HepG2 (cell line): Measurements from ENCODE around the gene SLC50A1. TPM values are rescaled to one million over a fixed set of nuclear protein-coding genes. Genes with fewer than 3 reads are reported as not detected.
A peak's percentile ranks its signal among the peaks of the same experiment; 100 is the strongest.

Experiments used
- ATAC-seq: fragments of 200-7000 bp; cut with Tn5 transposase; 3 replicates; pipeline ENCODE4 v1.9.1; 2020; ENCODE audit warnings: mild to moderate bottlenecking, moderate library complexity
- BruUV-seq: library from RNA; stranded (reverse); fragments of 400-500 nt; replicated peaks from 2 replicates; lab custom pipeline; 2021; lab: Mats Ljungman, UMichigan
- CTCF ChIA-PET: fragments of 300-600 bp; formaldehyde crosslinking; extraction: SDS; loops from one replicate; lab custom pipeline; 2021; ENCODE audit warnings: low total read pairs, inconsistent platforms, low intra/inter-chr PET ratio; lab: Yijun Ruan, JAX
- POLR2A ChIA-PET: fragments of 350-600 bp; sonication (Branson Sonifier 250); formaldehyde crosslinking; loops from one replicate; lab custom pipeline; 2020; ENCODE audit warnings: antibody characterized with exemption, inconsistent platforms; lab: Yijun Ruan, JAX
- DNase-seq: peaks from one replicate; pipeline ENCODE4 v3.0.0-alpha.2; 2015; ENCODE audit warnings: low spot score
- FAIRE-seq: peaks from 3 replicates; lab custom pipeline; 2011; peaks lifted over from hg19 to GRCh38; lab: Jason Lieb, UNC
- H2AFZ ChIP-seq: one replicate; pipeline ENCODE4 v1.6.1; 2011; ENCODE audit warnings: low read length, inconsistent platforms
- H3K27ac ChIP-seq: fragments of 300-600 bp; 3 replicates; pipeline ENCODE4 v1.8.0; 2011; ENCODE audit warnings: mixed run types, mild to moderate bottlenecking, mixed read lengths, low read length, inconsistent platforms; ENCODE audit not compliant: insufficient read depth; ENCODE audit errors: extremely low read length
- H3K27me3 ChIP-seq, 2 experiments: fragments of 200-600 bp in 1 of 2; 2 replicates in 1 of 2; 3 replicates in 1 of 2; pipeline versions ENCODE4 v1.6.0 to v1.8.0; 2011; ENCODE audit warnings: low read length in 2 of 2, mild to moderate bottlenecking in 2 of 2, moderate library complexity in 2 of 2, inconsistent platforms in 1 of 2; ENCODE audit not compliant: insufficient read depth in 2 of 2, control insufficient read depth in 1 of 2
- H3K36me3 ChIP-seq, 2 experiments: fragments of 200-600 bp in 1 of 2; replicated peaks in 1 of 2; 2 replicates in 1 of 2; 3 replicates in 1 of 2; pipeline versions ENCODE4 v1.5.1 to v1.8.0; 2011; ENCODE audit warnings: low read length in 2 of 2, inconsistent platforms in 1 of 2; ENCODE audit not compliant: insufficient read depth in 2 of 2, control insufficient read depth in 1 of 2
- H3K4me1 ChIP-seq: 2 replicates; pipeline ENCODE4 v1.5.1; 2012; ENCODE audit warnings: low read length, inconsistent platforms; ENCODE audit not compliant: insufficient read depth
- H3K4me2 ChIP-seq: 2 replicates; pipeline ENCODE4 v1.6.0; 2011; ENCODE audit warnings: low read depth, low read length, inconsistent platforms
- H3K4me3 ChIP-seq, 3 experiments: fragments of 200-600 bp in 1 of 3; sonication (generic), shearing (Covaris generic) in 1 of 3; replicated peaks in 1 of 3; 2 replicates each; pipeline ENCODE4 v1.5.1; 2011 to 2016; ENCODE audit warnings: low read length in 3 of 3, inconsistent platforms in 2 of 3, low read depth in 2 of 3, mild to moderate bottlenecking in 2 of 3, control low read depth in 1 of 3, mixed read lengths in 1 of 3; ENCODE audit not compliant: insufficient read depth in 1 of 3
- H3K79me2 ChIP-seq: one replicate; pipeline ENCODE4 v1.6.1; 2011; ENCODE audit warnings: low read length, inconsistent platforms; ENCODE audit not compliant: insufficient read depth
- H3K9ac ChIP-seq: 2 replicates; pipeline ENCODE4 v1.6.0; 2011; ENCODE audit warnings: mild to moderate bottlenecking, low read depth, low read length, inconsistent platforms; ENCODE audit not compliant: insufficient read depth
- H3K9me3 ChIP-seq: 2 replicates; pipeline ENCODE4 v1.5.1; 2012; ENCODE audit warnings: mild to moderate bottlenecking, low read length
- H4K20me1 ChIP-seq: 2 replicates; pipeline ENCODE4 v1.6.0; 2011; ENCODE audit warnings: inconsistent platforms, mild to moderate bottlenecking, low read length, moderate library complexity; ENCODE audit not compliant: insufficient read depth
- ATF4 ChIP-seq, 2 experiments: fragments of 450-650 bp in 1 of 2; sonication (generic) in 1 of 2; formaldehyde crosslinking; IDR thresholded peaks; 2 replicates each; pipeline versions ENCODE4 v1.5.0 to v1.8.0; 2020 to 2022; ENCODE audit warnings: mild to moderate bottlenecking in 1 of 2, missing genetic modification reagents in 1 of 2
- ETV5 ChIP-seq: IDR thresholded peaks from 2 replicates; pipeline ENCODE4 v1.6.1; 2018; ENCODE audit warnings: missing biosample characterization, missing genetic modification reagents, inconsistent platforms, borderline replicate concordance
- KMT2A ChIP-seq: sonication (generic); formaldehyde crosslinking; IDR thresholded peaks from 2 replicates; pipeline ENCODE4 v1.4.0; 2020; ENCODE audit warnings: missing genetic modification reagents
- LCORL ChIP-seq, 2 experiments: fragments of 450-650 bp in 1 of 2; sonication (generic) in 1 of 2; formaldehyde crosslinking in 1 of 2; IDR thresholded peaks; 2 replicates each; pipeline versions ENCODE4 v1.5.0 to v1.6.1; 2017 to 2020; ENCODE audit warnings: antibody characterized with exemption in 1 of 2, missing genetic modification reagents in 1 of 2
- SP5 ChIP-seq: IDR thresholded peaks from 2 replicates; pipeline ENCODE4 v1.6.1; 2016; ENCODE audit warnings: low read depth, borderline replicate concordance
- TRAFD1 ChIP-seq: sonication (generic); formaldehyde crosslinking; IDR thresholded peaks from 2 replicates; pipeline ENCODE4 v1.5.1; 2020; ENCODE audit warnings: missing genetic modification reagents, mild to moderate bottlenecking, borderline replicate concordance
- ZNF343 ChIP-seq: sonication (generic); formaldehyde crosslinking; IDR thresholded peaks from 2 replicates; pipeline ENCODE4 v1.4.0; 2020; ENCODE audit warnings: mild to moderate bottlenecking, missing genetic modification reagents
- ZNF891 ChIP-seq: sonication (generic); formaldehyde crosslinking; IDR thresholded peaks from 2 replicates; pipeline ENCODE4 v1.5.0; 2020; ENCODE audit warnings: mild to moderate bottlenecking, missing genetic modification reagents
- WGBS: methylation state at CpG from one replicate; pipeline ENCODE4 v1.1.6; 2017; ENCODE audit warnings: low lambda C conversion rate; 5-methylcytosine and 5-hydroxymethylcytosine counted together
- in situ Hi-C: cut with HindIII; loops from 2 replicates; pipeline ENCODE4 v1.10.0; 2017; ENCODE audit warnings: low pct_unique_long_range_greater_than_20kb; ENCODE audit not compliant: extremely low pct_ligation_motif_present
- intact Hi-C: fragments of 100-400 bp; cut with micrococcal nuclease; formaldehyde crosslinking; loops from one replicate; pipeline ENCODE4 v1.10.0; 2022; ENCODE audit not compliant: unreplicated experiment
- polyA plus RNA-seq, 8 experiments: library from polyadenylated mRNA; depleted of rRNA in 3 of 8; stranded (reverse) in 7 of 8; unstranded in 1 of 8; fragments of >200 nt; fragmentation: Illumina TruSeq in 4 of 8; extraction: Trizol in 4 of 8; gene quantifications; 2 replicates each; pipeline versions ENCODE4 v1.2.1 to v1.2.3, GENCODE V29; 2011 to 2016; ENCODE audit warnings: low read depth in 4 of 8, missing spikeins in 1 of 8, mixed read lengths in 1 of 8; ENCODE audit not compliant: insufficient read depth in 1 of 8
- total RNA-seq, 5 experiments: library from RNA; depleted of rRNA; stranded (reverse); fragments of >200 nt; fragmentation: Illumina TruSeq; extraction: Trizol; gene quantifications; 2 replicates each; pipeline ENCODE4 v1.2.3, GENCODE V29; 2016; ENCODE audit warnings: low read depth in 1 of 5
- TF ChIP-seq, protein P1 (sequence below): sonication (generic); formaldehyde crosslinking; IDR thresholded peaks from 2 replicates; pipeline ENCODE4 v1.4.0; 2020; ENCODE audit warnings: low read depth, mild to moderate bottlenecking, missing genetic modification reagents

SLC50A1 gene
- total and polyA plus RNA-seq, 2 of the 13 experiments (the other 11 are each of a cell fraction or from before 2014, with no cell fraction given) = 22.5 to 46.8 TPM

DNA sequence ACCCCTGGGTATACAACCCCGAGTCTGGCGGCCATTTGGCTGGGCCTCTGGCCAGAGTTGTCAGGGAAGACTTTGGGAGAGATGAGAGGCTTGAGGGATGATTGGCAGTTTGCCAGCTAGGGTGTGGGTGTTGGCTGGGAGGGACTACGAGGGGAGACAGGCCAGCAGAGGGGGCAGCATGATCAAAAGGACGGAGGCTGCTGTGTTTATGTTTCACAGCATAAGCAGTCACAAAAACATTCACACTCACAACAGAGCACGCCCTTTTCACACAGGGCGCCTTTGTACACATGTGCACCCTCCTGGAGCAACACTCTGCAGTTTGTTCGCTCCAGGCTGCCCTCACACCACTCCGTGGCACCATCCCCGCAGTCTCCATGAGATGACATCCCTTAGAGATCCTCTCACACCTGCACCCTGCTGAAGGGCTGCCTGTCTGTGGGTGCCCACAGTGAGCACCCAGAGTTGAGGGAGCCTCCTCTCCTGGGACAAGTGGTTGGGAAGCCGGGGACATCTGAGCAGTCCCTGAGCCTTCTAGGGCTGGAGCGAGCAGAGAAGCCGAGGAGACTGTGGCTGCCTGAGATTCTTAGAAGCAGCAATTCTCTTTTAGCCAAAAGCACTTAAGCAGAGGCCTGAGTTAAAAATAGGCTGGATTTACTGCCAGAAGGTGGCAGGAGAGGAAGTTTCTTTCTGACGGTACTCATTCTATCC, 41.6 kb upstream of the SLC50A1 start (continued):
- TF ChIP-seq, protein P1, sequence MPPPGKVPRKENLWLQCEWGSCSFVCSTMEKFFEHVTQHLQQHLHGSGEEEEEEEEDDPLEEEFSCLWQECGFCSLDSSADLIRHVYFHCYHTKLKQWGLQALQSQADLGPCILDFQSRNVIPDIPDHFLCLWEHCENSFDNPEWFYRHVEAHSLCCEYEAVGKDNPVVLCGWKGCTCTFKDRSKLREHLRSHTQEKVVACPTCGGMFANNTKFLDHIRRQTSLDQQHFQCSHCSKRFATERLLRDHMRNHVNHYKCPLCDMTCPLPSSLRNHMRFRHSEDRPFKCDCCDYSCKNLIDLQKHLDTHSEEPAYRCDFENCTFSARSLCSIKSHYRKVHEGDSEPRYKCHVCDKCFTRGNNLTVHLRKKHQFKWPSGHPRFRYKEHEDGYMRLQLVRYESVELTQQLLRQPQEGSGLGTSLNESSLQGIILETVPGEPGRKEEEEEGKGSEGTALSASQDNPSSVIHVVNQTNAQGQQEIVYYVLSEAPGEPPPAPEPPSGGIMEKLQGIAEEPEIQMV = no peak
- 0 out of 2 replicates have a peak, but pooled peaks have one; percentile 53 for TF ChIP-seq TRAFD1 (CRISPR knock-in tag)
- peak; percentile 87 for TF ChIP-seq LCORL (IDR thresholded peaks at IDR 0.05)
- 0 out of 2 replicates have a peak, but pooled peaks have one; percentile 24 for TF ChIP-seq LCORL (CRISPR knock-in tag; IDR thresholded peaks at IDR 0.05)
- peak; percentile 47; the same call in 1 of the 2 replicates for TF ChIP-seq ZNF891 (CRISPR knock-in tag)

- H3K79me2 ChIP-seq = no peaks in the 10 kb centered on the region
- H3K9me3 ChIP-seq = no peaks in the 10 kb centered on the region
- no peaks in the 10 kb centered on the region; a peak in 1 of 5 replicates for H3K27me3 ChIP-seq
- H3K36me3 ChIP-seq = no peaks in the 10 kb centered on the region
- no peaks in the 10 kb centered on the region for H4K20me1 ChIP-seq
- 74% methylated on average over 2 of the region's 2 CpGs for WGBS
- no TSS peak for BruUV-seq
- intact Hi-C loops (loop anchor here (1.0 to 5.0 kb wide), 4 partner anchors 33 to 73 kb away; partner anchors contain the start of genes DPM3, EFNA1 and SLC50A1), in situ Hi-C loops (loop anchor here (5.0 kb wide), 2 partner anchors 33 to 73 kb away; partner anchors contain the start of gene EFNA1)
- POLR2A ChIA-PET = interaction anchor here (1.2 to 2.3 kb wide), 3 partner anchors 32 to 41 kb away, joined by 3 to 11 read pairs (median 6); partner anchors contain the start of gene SLC50A1
- CTCF ChIA-PET = interaction anchor here (2.1 to 6.6 kb wide), 3 partner anchors 31 to 73 kb away, joined by 8 to 165 read pairs (median 18); partner anchors contain the start of gene SLC50A1
- no peak overlapping the region for H2AFZ ChIP-seq
- H3K4me2 ChIP-seq = peak overlapping the region; percentile 75
- peak overlapping the region in 1 of 3 experiments; percentile 54; a peak in 1 of 6 replicates for H3K4me3 ChIP-seq
- 0 out of 4 replicates have a peak, but pooled peaks of 1 of the 2 experiments have one; percentile 11 for TF ChIP-seq ATF4 (CRISPR knock-in tag; IDR thresholded peaks at IDR 0.05)
- no peak for TF ChIP-seq ETV5
- TF ChIP-seq SP5 (CRISPR knock-in tag) = no peak
- TF ChIP-seq KMT2A (CRISPR knock-in tag) = no peak
- TF ChIP-seq ZNF343 (CRISPR knock-in tag) = no peak
- peaks cover 53% of the 10 kb centered on the region for H3K4me1 ChIP-seq
- ATAC-seq (no peak), FAIRE-seq (no peak), DNase-seq (no peak)
- no peak overlapping the region for H3K27ac ChIP-seq
- H3K9ac ChIP-seq = no peak overlapping the region
Measured at GRCh38 chr1:155094622-155094948, 41.1 kb upstream of the SLC50A1 start.
